ENCODE data around the gene VEGFC. TPM values are rescaled to one million over a fixed set of nuclear protein-coding genes. Genes with fewer than 3 reads are reported as not detected.

VEGFC gene
- total RNA-seq, 2 donors from 2014 or later = 1.1 to 3.5 TPM

DNA sequence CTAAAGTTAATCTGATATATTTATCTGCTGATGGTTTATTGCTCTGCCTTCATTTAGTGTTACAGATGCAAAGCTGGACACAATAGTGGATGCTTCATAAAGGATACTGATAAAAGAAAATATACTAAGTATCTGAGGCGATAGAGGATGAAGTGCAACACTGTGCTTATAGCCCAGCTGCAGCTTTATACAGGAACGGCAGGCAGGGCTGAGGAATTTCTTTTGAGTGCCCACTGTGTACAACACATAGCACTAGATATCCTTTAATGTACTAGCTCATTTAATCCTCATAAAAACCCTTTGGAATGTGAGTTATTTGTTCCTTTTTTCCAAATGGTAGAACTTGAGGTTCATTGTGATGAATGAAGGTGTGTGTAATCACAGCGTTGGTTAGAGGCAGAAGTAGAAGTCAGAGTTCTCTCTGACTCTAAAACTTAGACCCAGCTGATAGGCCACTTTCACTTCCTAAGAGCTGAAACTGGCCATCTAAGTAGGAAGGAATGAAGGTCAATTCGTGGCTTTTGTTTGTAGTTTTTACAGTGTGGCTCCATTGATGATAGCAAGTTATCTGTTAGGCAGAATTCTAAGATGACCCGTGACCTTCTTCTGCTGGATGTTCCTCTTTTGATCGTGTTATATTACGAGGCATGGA is 138.0 kb downstream of the VEGFC start:
- DNase-seq = no peak
- H3K27ac ChIP-seq = no peak overlapping the region
- H3K36me3 ChIP-seq = no peaks in the 10 kb centered on the region
- H3K4me1 ChIP-seq = no peaks in the 10 kb centered on the region
- H3K9ac ChIP-seq (ENCODE audit: low read depth in 2 of 2, low read length in 2 of 2) = no peak overlapping the region
- no peaks in the 10 kb centered on the region for H3K27me3 ChIP-seq
- intact Hi-C loops (cut with DNase I) = no loop called here
- no peaks in the 10 kb centered on the region for H3K9me3 ChIP-seq
- H3K4me3 ChIP-seq = no peak overlapping the region
- no peak for TF ChIP-seq CTCF (IDR thresholded peaks at IDR 0.05)

GRCh38 chr4:176653401-176654220 is 139.1 kb downstream of the VEGFC start:
- Histone ChIP-seq H3K4me1 (no peaks in the 10 kb centered on the region), H3K36me3 (no peaks in the 10 kb centered on the region), H3K9ac (ENCODE audit: low read depth in 2 of 2, low read length in 2 of 2) (no peak overlapping the region), H3K9me3 (no peaks in the 10 kb centered on the region), H3K27ac (no peak overlapping the region), H3K27me3 (no peaks in the 10 kb centered on the region), H3K4me3 (no peak overlapping the region)
- no peak for TF ChIP-seq CTCF (IDR thresholded peaks at IDR 0.05)
- intact Hi-C loops (cut with DNase I) = no loop called here
- no peak for DNase-seq

- no peaks in the 10 kb centered on the region for H3K36me3 ChIP-seq
- no peak overlapping the region for H3K9ac ChIP-seq (ENCODE audit: low read depth in 2 of 2, low read length in 2 of 2)
- no peak overlapping the region for H3K27ac ChIP-seq
- TF ChIP-seq CTCF (IDR thresholded peaks at IDR 0.05) = no peak
- no peaks in the 10 kb centered on the region for H3K4me1 ChIP-seq
- H3K4me3 ChIP-seq = no peak overlapping the region
- intact Hi-C loops (cut with DNase I) = no loop called here
- DNase-seq = no peak
- no peaks in the 10 kb centered on the region for H3K9me3 ChIP-seq
- no peaks in the 10 kb centered on the region for H3K27me3 ChIP-seq
These were observed 146.4 kb downstream of the VEGFC start for GRCh38 chr4:176646311-176646710.

DNA sequence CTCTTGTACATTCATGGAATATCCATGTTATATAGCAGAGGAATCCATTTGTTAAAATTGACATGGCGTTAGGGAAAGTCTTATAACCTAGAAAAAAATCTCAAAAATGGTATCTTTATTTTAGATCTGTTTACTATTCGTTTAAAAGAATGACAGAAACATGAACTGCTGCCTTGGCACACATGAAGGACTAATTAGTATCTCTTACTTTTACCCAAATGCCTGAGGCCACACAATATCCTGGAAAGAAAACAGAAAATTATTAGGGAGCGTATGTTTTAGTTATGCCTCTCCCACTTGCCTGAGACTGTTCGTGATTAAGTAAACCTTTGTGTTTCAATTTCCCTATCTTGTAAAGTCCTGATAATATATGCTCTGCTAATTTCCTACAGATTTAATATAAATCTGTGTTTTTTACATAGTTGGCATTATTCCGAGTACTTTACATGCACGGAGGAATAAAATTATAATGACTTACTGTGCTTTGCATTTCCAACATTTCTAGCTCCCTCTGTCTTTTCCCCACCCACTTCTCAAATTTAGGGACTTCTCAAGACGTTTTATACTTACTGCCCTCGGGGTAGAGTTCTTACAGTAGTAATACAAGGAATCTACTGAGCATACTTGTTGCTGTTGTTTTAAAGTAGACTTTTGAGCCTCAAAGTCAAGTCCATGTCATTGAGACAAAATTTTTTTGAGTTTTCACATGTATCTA is 147.3 kb downstream of the VEGFC start:
- Histone ChIP-seq H3K9me3 (no peaks in the 10 kb centered on the region), H3K27ac (no peak overlapping the region), H3K27me3 (no peaks in the 10 kb centered on the region), H3K9ac (ENCODE audit: low read depth in 2 of 2, low read length in 2 of 2) (no peak overlapping the region), H3K4me1 (no peaks in the 10 kb centered on the region), H3K36me3 (no peaks in the 10 kb centered on the region), H3K4me3 (no peak overlapping the region)
- intact Hi-C loops (cut with DNase I) = no loop called here
- DNase-seq = no peak
- TF ChIP-seq CTCF (IDR thresholded peaks at IDR 0.05) = no peak

DNA sequence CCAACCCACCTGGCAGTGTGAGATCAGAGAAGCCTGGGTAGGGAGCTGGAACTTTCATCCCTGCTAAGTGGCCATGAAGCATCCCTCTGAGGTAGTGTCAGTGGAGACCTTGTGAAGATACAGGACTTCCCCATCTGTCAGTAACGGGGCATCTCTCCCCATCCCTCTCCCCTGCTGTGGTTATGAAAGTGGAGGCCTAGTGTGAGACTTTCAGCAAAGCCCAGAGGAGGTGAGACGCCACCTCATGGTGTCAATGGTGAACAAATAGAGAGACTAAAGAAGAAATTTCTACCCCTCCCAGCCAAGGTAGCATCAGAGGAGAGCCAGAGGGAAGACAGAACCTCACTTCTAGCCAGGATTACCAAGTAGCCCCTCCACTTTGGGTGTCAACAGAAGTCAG is 150.2 kb downstream of the VEGFC start:
- no peaks in the 10 kb centered on the region for H3K36me3 ChIP-seq
- intact Hi-C loops (cut with DNase I) = no loop called here
- no peaks in the 10 kb centered on the region for H3K27me3 ChIP-seq
- H3K9ac ChIP-seq (ENCODE audit: low read depth in 2 of 2, low read length in 2 of 2) = no peak overlapping the region
- no peak for DNase-seq
- H3K4me1 ChIP-seq = no peaks in the 10 kb centered on the region
- no peak overlapping the region for H3K27ac ChIP-seq
- TF ChIP-seq CTCF (IDR thresholded peaks at IDR 0.05) = no peak
- no peaks in the 10 kb centered on the region for H3K9me3 ChIP-seq
- no peak overlapping the region for H3K4me3 ChIP-seq
